GM12875 (cell line): Measurements from ENCODE around the gene STOML1.

ENCODE experiments used
- H3K4me3 ChIP-seq: one replicate; pipeline ENCODE4 v1.5.1; 2011; ENCODE audit warnings: low read depth, low read length, control low read depth
- CTCF ChIP-seq: IDR thresholded peaks from 2 replicates; pipeline ENCODE4 v1.5.1; 2011; ENCODE audit warnings: low read depth, mild to moderate bottlenecking, control low read depth, inconsistent platforms, low read length, moderate library complexity, borderline replicate concordance; ENCODE audit not compliant: insufficient read depth

Gene STOML1

DNA sequence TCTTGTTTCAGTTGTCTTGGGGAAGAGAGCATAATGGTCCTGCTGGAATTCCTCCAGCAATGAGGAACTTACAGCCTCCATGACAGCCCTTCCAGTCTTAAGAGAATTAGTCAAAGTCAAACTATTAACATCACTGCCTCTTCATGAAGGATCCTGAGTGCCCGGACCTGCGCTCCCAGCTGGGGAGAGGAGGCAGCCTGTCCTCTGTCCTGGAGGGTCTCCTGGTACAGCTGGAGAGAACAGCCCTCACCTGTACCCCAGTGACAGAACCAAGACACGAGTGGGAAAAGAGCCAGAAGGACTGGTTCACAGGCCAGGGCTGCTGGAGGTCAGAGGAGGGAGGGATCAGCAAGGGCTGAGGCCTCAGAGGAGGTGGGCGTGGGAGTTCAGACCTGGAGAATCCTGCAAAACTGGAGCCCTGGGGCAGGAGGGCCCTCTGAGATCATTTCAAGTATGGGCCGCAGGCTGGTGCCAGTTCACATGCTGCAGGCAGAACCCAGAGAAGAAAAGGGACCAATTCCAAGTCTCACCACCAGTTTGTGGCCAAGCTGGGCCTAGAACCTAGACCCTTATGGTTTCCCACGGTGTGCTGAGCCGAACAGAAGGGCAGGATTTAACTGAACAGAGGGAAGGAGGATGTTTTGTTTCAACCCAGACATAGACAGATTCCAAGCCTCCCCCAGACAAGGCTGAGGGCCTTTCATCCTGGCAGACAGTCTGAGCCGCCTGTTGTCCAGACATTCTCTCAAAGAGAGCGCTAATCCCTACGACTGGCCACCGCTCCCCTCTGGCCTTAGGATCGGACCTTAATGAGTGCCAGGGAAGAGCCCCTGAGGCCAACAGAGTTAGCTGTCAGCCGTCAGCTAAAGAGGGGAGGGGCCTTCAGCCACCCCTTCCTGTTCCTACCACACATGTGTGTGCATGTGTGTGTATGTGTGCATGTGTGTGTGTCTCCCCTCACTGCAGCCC, 47.6 kb downstream of the STOML1 start:
- no peak for TF ChIP-seq CTCF
- no peak overlapping the region for H3K4me3 ChIP-seq

DNA sequence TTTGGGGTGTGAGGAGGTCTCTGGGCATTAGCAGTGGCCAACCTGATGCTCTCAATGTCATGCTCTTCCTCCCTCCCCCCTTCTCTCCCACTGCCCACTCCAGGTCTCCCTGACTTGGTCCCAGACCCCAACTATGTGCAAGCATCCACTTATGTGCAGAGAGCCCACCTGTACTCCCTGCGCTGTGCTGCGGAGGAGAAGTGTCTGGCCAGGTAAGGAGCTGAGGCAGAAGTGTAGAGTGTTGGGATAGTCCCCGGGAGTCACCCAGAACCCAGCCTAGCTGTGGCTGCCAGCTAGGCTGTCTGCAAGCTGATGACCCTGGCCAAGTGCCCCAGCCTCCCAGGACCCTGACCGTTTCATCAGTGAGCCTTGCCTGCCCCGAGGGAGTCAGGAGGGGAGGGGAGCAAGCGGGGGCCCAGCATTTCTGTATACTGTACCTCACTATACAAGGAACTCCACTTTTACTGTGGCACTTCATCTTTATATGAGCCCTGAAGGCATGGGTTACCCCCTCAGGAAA, 49.3 kb downstream of the STOML1 start:
- no peak for TF ChIP-seq CTCF
- no peak overlapping the region for H3K4me3 ChIP-seq

DNA sequence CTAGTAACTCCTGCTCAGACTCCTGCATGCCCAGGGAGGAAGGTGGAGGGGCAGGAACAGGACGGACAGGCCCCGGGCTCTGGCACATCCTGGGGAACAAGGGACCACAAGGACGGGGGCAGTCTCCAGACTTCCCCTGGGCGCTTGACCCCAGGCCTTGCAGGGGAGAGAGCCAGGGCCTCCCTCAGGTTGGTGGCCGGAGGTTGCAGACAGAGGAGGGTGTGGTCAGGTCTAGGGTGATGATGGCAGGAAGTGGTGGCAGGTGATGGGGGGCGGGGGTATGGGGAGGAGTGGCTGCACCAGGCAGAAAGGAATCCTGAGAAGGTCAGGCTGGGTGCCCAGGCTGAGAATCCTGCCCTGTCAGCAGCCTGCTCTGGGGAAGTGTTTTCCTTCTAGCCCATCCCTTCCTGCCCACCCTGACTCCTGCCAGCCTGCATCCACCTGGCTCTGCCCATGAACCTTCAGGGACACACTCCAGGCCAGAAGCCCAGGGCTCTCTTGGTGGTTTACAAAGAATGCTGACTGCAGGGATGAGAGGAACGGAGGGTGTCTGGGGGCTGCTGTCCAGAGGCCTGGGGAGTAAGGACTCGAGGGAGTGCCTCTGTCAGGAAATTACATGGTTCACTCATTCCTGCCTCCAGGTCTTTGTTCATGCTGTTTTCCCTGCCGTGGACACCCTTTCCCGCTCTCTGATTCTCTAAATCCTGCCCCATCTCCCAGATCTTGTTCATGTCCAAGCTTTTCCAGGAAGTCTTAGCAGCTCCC, 50.0 kb downstream of the STOML1 start:
- no peak overlapping the region for H3K4me3 ChIP-seq
- no peak for TF ChIP-seq CTCF

- TF ChIP-seq CTCF: no peak
- no peak overlapping the region for H3K4me3 ChIP-seq
Measured at GRCh38 chr15:73941449-73941848, 50.6 kb downstream of the STOML1 start.

- H3K4me3 ChIP-seq: no peak overlapping the region
- TF ChIP-seq CTCF: no peak
Measured at GRCh38 chr15:73941044-73941443, 51.1 kb downstream of the STOML1 start.

GRCh38 chr15:73940061-73940981, 51.8 kb downstream of the STOML1 start:
- no peak for TF ChIP-seq CTCF
- no peak overlapping the region for H3K4me3 ChIP-seq
